ENCODE measurements around the gene CCDC27.
"Not testable (repeated sequence)": the region's sequence is repeated elsewhere in the genome, so short reads cannot be mapped to it uniquely, and the experiment has no call there.

CCDC27 gene

DNA sequence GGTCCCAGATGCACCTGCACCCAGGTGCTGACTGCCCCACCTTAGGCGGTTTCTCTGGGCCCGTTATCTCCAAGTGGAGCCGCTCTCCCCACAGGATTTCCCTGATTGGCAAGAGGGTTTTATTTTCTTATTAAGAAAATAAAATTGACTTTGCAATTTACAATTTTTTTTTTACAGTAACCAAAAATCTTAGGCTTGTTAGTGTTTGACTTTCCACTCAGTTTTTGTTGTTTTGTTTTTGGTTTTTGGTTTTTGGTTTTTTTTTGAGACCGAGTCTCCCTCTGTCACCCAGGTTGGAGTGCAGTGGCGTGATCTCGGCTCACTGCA lies 4.8 kb upstream of the CCDC27 start:
- TF ChIP-seq, protein P1, sequence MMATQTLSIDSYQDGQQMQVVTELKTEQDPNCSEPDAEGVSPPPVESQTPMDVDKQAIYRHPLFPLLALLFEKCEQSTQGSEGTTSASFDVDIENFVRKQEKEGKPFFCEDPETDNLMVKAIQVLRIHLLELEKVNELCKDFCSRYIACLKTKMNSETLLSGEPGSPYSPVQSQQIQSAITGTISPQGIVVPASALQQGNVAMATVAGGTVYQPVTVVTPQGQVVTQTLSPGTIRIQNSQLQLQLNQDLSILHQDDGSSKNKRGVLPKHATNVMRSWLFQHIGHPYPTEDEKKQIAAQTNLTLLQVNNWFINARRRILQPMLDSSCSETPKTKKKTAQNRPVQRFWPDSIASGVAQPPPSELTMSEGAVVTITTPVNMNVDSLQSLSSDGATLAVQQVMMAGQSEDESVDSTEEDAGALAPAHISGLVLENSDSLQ (IDR thresholded peaks at IDR 0.05), result no peak
- no peak for TF ChIP-seq BHLHE40 (IDR thresholded peaks at IDR 0.05; ENCODE audit: borderline replicate concordance)
- no peak for TF ChIP-seq HDGF (IDR thresholded peaks at IDR 0.05; ENCODE audit: borderline replicate concordance)
- CTCF ChIA-PET, result no interaction called here
- DNase-seq (ENCODE audit: extremely low spot score), result no peak
- POLR2A ChIA-PET, result no interaction called here

GRCh38 chr1:3747903-3748302 lies 4.3 kb upstream of the CCDC27 start:
- no peak for TF ChIP-seq FOXM1 (IDR thresholded peaks at IDR 0.05; ENCODE audit: borderline replicate concordance)
- no peak for TF ChIP-seq SUZ12 (IDR thresholded peaks at IDR 0.05)
- TF ChIP-seq SP1 (IDR thresholded peaks at IDR 0.05), result no peak
- no peak for TF ChIP-seq CTBP1 (IDR thresholded peaks at IDR 0.05; ENCODE audit: borderline replicate concordance)
- TF ChIP-seq, protein P1 (IDR thresholded peaks at IDR 0.05), result no peak
- no peak for TF ChIP-seq L3MBTL2 (conservative IDR thresholded peaks at IDR 0.05)
- TF ChIP-seq ZNF384 (IDR thresholded peaks at IDR 0.05), result no peak
- no peak for TF ChIP-seq TARDBP (IDR thresholded peaks at IDR 0.05)
- TF ChIP-seq FOXK2 (IDR thresholded peaks at IDR 0.05), result no peak
- no peak for TF ChIP-seq NFRKB (IDR thresholded peaks at IDR 0.05)
- no peak for TF ChIP-seq ELF4 (IDR thresholded peaks at IDR 0.05)
- no peak for TF ChIP-seq BHLHE40 (IDR thresholded peaks at IDR 0.05; ENCODE audit: borderline replicate concordance)
- no peak for TF ChIP-seq FOXA1 (IDR thresholded peaks at IDR 0.05)
- no peak for TF ChIP-seq HDGF (IDR thresholded peaks at IDR 0.05; ENCODE audit: borderline replicate concordance)
- TF ChIP-seq ARNT (IDR thresholded peaks at IDR 0.05), result no peak
- TF ChIP-seq LEF1 (IDR thresholded peaks at IDR 0.05; ENCODE audit: borderline replicate concordance), result no peak
- DNase-seq (ENCODE audit: extremely low spot score), result no peak
- CTCF ChIA-PET, result no interaction called here
- POLR2A ChIA-PET, result no interaction called here

DNA sequence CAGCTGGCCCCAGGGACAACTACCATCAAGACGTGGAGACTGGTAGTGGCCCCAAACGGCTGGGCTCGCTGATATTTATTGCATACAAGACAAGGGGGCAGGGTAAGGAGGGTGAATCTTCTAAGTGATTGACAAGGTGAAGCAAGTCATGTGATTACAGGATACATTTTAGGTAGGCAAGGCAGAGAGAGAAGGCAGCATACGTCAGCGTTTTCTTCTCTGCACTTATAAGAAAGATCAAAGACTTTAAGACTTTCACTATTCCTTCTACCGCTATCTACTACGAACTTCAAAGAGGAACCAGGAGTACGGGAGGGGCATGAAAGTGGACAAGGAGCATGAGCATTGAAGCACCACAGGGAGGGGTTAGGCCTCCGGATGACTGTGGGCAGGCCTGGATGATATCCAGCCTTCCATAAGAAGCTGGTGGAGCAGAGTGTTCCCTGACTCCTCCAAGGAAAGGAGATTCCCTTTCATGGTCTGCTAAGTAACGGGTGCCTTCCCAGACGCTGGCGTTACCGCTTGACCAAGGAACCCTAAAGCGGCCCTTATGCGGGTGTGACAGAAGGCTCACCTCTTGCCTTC lies 3.8 kb upstream of the CCDC27 start:
- CTCF ChIA-PET; POLR2A ChIA-PET; DNase-seq (ENCODE audit: extremely low spot score): not testable (repeated sequence)

- ChIA-PET POLR2A (no interaction called here), CTCF (no interaction called here)
- DNase-seq (ENCODE audit: extremely low spot score), result no peak
- TF ChIP-seq CTBP1 (IDR thresholded peaks at IDR 0.05; ENCODE audit: borderline replicate concordance) (no peak), TARDBP (IDR thresholded peaks at IDR 0.05) (no peak), NFRKB (IDR thresholded peaks at IDR 0.05) (no peak), FOXA1 (IDR thresholded peaks at IDR 0.05) (no peak), HDGF (IDR thresholded peaks at IDR 0.05; ENCODE audit: borderline replicate concordance) (no peak), FOXM1 (IDR thresholded peaks at IDR 0.05; ENCODE audit: borderline replicate concordance) (no peak), FOXK2 (IDR thresholded peaks at IDR 0.05) (no peak), L3MBTL2 (conservative IDR thresholded peaks at IDR 0.05) (no peak), SP1 (IDR thresholded peaks at IDR 0.05) (no peak), LEF1 (IDR thresholded peaks at IDR 0.05; ENCODE audit: borderline replicate concordance) (no peak), SUZ12 (IDR thresholded peaks at IDR 0.05) (no peak), ELF4 (IDR thresholded peaks at IDR 0.05) (no peak), ZNF384 (IDR thresholded peaks at IDR 0.05) (no peak)
- TF ChIP-seq, protein P1 (IDR thresholded peaks at IDR 0.05), result no peak
Measured at GRCh38 chr1:3749512-3749911, 2.7 kb upstream of the CCDC27 start.

- TF ChIP-seq L3MBTL2 (conservative IDR thresholded peaks at IDR 0.05), result no peak
- TF ChIP-seq ZNF384 (IDR thresholded peaks at IDR 0.05), result no peak
- TF ChIP-seq TARDBP (IDR thresholded peaks at IDR 0.05), result no peak
- TF ChIP-seq, protein P1 (IDR thresholded peaks at IDR 0.05), result no peak
- TF ChIP-seq CTBP1 (IDR thresholded peaks at IDR 0.05; ENCODE audit: borderline replicate concordance), result no peak
- no peak for TF ChIP-seq FOXM1 (IDR thresholded peaks at IDR 0.05; ENCODE audit: borderline replicate concordance)
- no peak for TF ChIP-seq SUZ12 (IDR thresholded peaks at IDR 0.05)
- TF ChIP-seq LEF1 (IDR thresholded peaks at IDR 0.05; ENCODE audit: borderline replicate concordance), result no peak
- DNase-seq (ENCODE audit: extremely low spot score), result no peak
- POLR2A ChIA-PET, result no interaction called here
- CTCF ChIA-PET, result no interaction called here
Measured at GRCh38 chr1:3750741-3751140, 1.5 kb upstream of the CCDC27 start.

DNA sequence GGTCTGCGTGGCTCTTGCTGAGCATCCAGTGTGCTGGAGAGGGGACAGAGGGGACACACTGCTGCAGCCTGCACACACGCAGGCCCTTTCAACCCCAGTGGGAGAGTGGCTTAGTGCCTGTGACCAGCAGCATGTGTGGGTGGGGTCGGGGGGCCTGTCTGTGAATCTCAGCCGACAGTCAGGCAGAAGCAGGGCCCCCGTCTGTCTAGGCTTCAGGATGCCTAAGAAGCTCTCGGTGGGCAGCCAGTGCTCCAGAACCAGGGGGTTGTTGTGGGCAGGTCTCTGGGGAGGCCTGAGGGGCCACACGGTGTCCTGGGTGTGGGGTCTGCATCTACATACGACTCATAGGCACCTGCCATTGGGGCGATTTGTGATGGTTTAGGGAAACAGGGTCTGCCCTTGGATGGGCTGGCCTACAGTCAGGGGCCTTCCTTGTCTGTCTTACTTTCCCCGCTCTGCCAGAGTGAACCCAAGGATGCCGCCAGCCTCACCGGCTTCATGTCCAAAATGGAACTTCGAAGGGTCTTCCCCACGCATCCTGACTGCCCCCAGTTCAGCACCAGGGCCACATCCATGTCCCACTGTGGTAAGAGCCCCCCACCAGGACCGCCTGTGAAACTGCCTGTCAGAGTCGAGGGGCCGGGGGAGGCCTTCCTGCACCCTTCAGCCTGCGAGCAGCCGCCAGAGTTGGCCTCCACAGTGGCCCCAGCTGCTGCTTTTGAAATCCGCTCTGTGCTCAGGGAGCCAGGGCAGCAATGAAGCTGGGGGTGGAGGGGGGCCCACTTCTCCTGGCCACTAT lies 1.6 kb downstream of the CCDC27 start:
- ChIA-PET POLR2A (interaction anchor here (1.8 kb wide), 1 partner anchor 14 kb away, joined by 4 read pairs; no protein-coding TSS in a partner anchor), CTCF (interaction anchor here (0.7 kb wide), 1 partner anchor 191 kb away, joined by 3 read pairs; no protein-coding TSS in a partner anchor)
- no peak for DNase-seq (ENCODE audit: extremely low spot score)
- TF ChIP-seq FOXM1 (IDR thresholded peaks at IDR 0.05; ENCODE audit: borderline replicate concordance), result no peak
- TF ChIP-seq NFRKB (IDR thresholded peaks at IDR 0.05), result no peak
- no peak for TF ChIP-seq FOXA1 (IDR thresholded peaks at IDR 0.05)
- TF ChIP-seq SP1 (IDR thresholded peaks at IDR 0.05), result no peak
- TF ChIP-seq LEF1 (IDR thresholded peaks at IDR 0.05; ENCODE audit: borderline replicate concordance), result no peak
- TF ChIP-seq, protein P1 (IDR thresholded peaks at IDR 0.05), result no peak
- no peak for TF ChIP-seq FOXK2 (IDR thresholded peaks at IDR 0.05)
- TF ChIP-seq HDGF (IDR thresholded peaks at IDR 0.05; ENCODE audit: borderline replicate concordance), result no peak
- no peak for TF ChIP-seq BHLHE40 (IDR thresholded peaks at IDR 0.05; ENCODE audit: borderline replicate concordance)
- no peak for TF ChIP-seq TARDBP (IDR thresholded peaks at IDR 0.05)
- TF ChIP-seq ZNF384 (IDR thresholded peaks at IDR 0.05), result no peak
- no peak for TF ChIP-seq ELF4 (IDR thresholded peaks at IDR 0.05)
